ENCODE data around the gene SMC1A. TPM values are rescaled to one million over a fixed set of nuclear protein-coding genes. Genes with fewer than 3 reads are reported as not detected.

Gene SMC1A
- total and polyA plus RNA-seq, 2 experiments from 2014 or later, result 48.3 to 59.5 TPM

GRCh38 chrX:53357799-53358530 lies 64.5 kb downstream of the SMC1A start:
- H3K9me3 ChIP-seq (ENCODE audit: low read depth), result peaks cover 2% of the 10 kb centered on the region
- TF ChIP-seq CTCF (IDR thresholded peaks at IDR 0.05; ENCODE audit: low read depth, low read length), result no peak
- DNase-seq (ENCODE audit: low read depth in 1 of 2, low spot score in 1 of 2), result peak in 1 of 2 donors; percentile 76
- H3K27ac ChIP-seq, result no peak overlapping the region
- no peak overlapping the region for H3K4me3 ChIP-seq
- no peaks in the 10 kb centered on the region for H3K4me1 ChIP-seq (ENCODE audit: low read depth)
- no peaks in the 10 kb centered on the region for H3K27me3 ChIP-seq
- no peaks in the 10 kb centered on the region for H3K36me3 ChIP-seq

GRCh38 chrX:53356186-53356585 lies 66.3 kb downstream of the SMC1A start:
- TF ChIP-seq CTCF (IDR thresholded peaks at IDR 0.05; ENCODE audit: low read depth, low read length), result no peak
- Histone ChIP-seq H3K9me3 (ENCODE audit: low read depth) (peaks cover 2% of the 10 kb centered on the region), H3K4me1 (ENCODE audit: low read depth) (no peaks in the 10 kb centered on the region), H3K27ac (no peak overlapping the region), H3K36me3 (no peaks in the 10 kb centered on the region), H3K27me3 (no peaks in the 10 kb centered on the region), H3K4me3 (no peak overlapping the region)
- DNase-seq (ENCODE audit: low read depth in 1 of 2, low spot score in 1 of 2), result peak in 1 of 2 donors; percentile 13

GRCh38 chrX:53354669-53355068 lies 67.8 kb downstream of the SMC1A start:
- TF ChIP-seq CTCF (IDR thresholded peaks at IDR 0.05; ENCODE audit: low read depth, low read length), result peak; percentile 26
- H3K27ac ChIP-seq, result no peak overlapping the region
- peaks cover 1% of the 10 kb centered on the region for H3K9me3 ChIP-seq (ENCODE audit: low read depth)
- no peaks in the 10 kb centered on the region for H3K4me1 ChIP-seq (ENCODE audit: low read depth)
- H3K4me3 ChIP-seq, result no peak overlapping the region
- no peaks in the 10 kb centered on the region for H3K36me3 ChIP-seq
- no peaks in the 10 kb centered on the region for H3K27me3 ChIP-seq
- DNase-seq (ENCODE audit: low read depth in 1 of 2, low spot score in 1 of 2), result peak in 1 of 2 donors; percentile 49

GRCh38 chrX:53347948-53348347 lies 74.5 kb downstream of the SMC1A start:
- Histone ChIP-seq H3K9me3 (ENCODE audit: low read depth) (no peaks in the 10 kb centered on the region), H3K36me3 (no peaks in the 10 kb centered on the region), H3K27me3 (no peaks in the 10 kb centered on the region), H3K4me1 (ENCODE audit: low read depth) (no peaks in the 10 kb centered on the region), H3K27ac (no peak overlapping the region), H3K4me3 (no peak overlapping the region)
- DNase-seq (ENCODE audit: low read depth in 1 of 2, low spot score in 1 of 2), result no peak
- no peak for TF ChIP-seq CTCF (IDR thresholded peaks at IDR 0.05; ENCODE audit: low read depth, low read length)

- Histone ChIP-seq H3K9me3 (ENCODE audit: low read depth) (no peaks in the 10 kb centered on the region), H3K4me1 (ENCODE audit: low read depth) (no peaks in the 10 kb centered on the region), H3K27ac (no peak overlapping the region), H3K27me3 (no peaks in the 10 kb centered on the region), H3K36me3 (no peaks in the 10 kb centered on the region), H3K4me3 (no peak overlapping the region)
- DNase-seq (ENCODE audit: low read depth in 1 of 2, low spot score in 1 of 2), result no peak
- no peak for TF ChIP-seq CTCF (IDR thresholded peaks at IDR 0.05; ENCODE audit: low read depth, low read length)
Measured at GRCh38 chrX:53340852-53341645, 81.4 kb downstream of the SMC1A start.
